ENCODE results near the gene TSHZ3.

TSHZ3 gene

GRCh38 chr19:31261019-31261602 lies 88.1 kb downstream of the TSHZ3 start:
- DNase-seq (ENCODE audit: low spot score) = no peak

GRCh38 chr19:31260171-31260933 lies 88.9 kb downstream of the TSHZ3 start:
- no peak for DNase-seq (ENCODE audit: low spot score)

- DNase-seq (ENCODE audit: low spot score) = no peak
Observed at GRCh38 chr19:31258211-31259052, 90.8 kb downstream of the TSHZ3 start.

GRCh38 chr19:31257426-31258130 lies 91.7 kb downstream of the TSHZ3 start:
- no peak for DNase-seq (ENCODE audit: low spot score)

GRCh38 chr19:31257025-31257424 lies 92.2 kb downstream of the TSHZ3 start:
- DNase-seq (ENCODE audit: low spot score) = no peak

- DNase-seq (ENCODE audit: low spot score) = no peak
Observed at GRCh38 chr19:31256593-31256960, 92.7 kb downstream of the TSHZ3 start.

GRCh38 chr19:31255831-31256592 lies 93.2 kb downstream of the TSHZ3 start:
- DNase-seq (ENCODE audit: low spot score) = no peak

- DNase-seq (ENCODE audit: low spot score) = no peak
Observed at GRCh38 chr19:31255174-31255799, 93.9 kb downstream of the TSHZ3 start.

GRCh38 chr19:31254611-31255010 lies 94.6 kb downstream of the TSHZ3 start:
- DNase-seq (ENCODE audit: low spot score) = no peak

DNA sequence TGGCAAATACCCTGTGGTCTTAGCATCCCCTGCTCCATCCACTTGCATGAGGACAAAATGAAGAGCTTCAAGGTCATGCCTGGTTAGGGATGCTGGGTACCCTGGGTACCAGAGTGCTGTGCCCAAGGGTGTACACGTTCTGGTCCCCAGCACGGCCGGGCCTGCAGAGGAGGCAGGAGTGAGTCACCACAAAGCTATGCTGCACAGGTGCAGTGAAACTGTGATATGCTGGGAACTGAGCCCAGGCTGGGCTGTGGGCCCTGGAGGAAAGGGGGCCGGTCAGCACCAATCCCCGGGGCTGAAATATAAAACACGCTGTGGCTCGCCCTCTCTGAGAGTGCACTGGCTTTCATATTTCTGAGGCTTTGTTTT lies 95.1 kb downstream of the TSHZ3 start:
- DNase-seq (ENCODE audit: low spot score) = peak; percentile 3

DNA sequence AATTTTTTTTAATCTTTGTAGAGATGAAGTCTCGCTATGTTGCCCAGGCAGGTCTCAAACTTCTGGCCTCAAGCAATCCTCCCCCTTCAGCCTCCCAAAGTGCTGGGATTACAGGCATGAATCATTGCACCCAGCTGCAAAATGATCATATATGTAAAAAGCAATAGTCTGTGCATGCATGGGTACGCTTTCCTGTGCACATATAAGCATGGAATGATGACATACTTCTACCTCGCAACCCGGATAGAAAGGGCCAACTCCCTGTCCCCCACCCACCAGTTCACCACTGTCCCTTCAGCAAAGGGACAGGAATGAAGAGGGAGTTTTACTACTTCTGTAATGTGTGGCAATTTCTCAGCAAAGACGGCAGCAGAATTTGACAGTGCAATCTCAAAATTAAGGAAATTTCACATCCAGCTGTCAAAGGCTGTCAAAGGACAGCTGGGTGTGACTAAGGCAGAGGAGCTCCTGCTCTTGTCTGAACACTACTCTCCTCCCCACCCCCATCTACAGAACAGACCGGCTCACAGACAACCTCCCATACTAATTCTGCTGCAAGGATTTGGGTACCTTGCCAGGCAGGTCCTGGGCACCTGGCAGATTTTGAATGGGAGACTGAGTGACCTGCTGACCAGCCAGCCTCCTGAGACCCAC lies 95.6 kb downstream of the TSHZ3 start:
- DNase-seq (ENCODE audit: low spot score) = no peak

- no peak for DNase-seq (ENCODE audit: low spot score)
Observed at GRCh38 chr19:31252441-31252840, 96.8 kb downstream of the TSHZ3 start.

GRCh38 chr19:31249217-31249616 lies 100.0 kb downstream of the TSHZ3 start:
- DNase-seq (ENCODE audit: low spot score) = no peak

DNA sequence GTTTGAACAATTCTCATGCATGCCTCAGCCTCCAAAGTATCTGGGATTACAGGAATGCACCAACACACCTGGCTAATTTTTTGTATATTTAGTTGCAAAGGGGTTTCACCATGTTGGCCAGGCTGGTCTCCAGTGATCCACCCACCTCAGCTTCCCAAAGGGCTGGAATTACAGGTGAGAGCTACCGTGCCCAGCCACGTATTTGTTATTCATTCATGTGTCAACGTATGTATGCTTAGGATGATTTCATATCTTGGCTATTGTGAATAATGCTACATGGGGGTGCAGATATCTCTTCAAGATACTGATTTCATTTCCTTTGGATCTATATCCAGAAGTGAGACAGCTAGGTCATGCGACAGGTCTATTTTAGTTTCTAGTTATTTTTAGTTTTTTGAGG lies 113.4 kb downstream of the TSHZ3 start:
- no peak for DNase-seq (ENCODE audit: low spot score)

DNA sequence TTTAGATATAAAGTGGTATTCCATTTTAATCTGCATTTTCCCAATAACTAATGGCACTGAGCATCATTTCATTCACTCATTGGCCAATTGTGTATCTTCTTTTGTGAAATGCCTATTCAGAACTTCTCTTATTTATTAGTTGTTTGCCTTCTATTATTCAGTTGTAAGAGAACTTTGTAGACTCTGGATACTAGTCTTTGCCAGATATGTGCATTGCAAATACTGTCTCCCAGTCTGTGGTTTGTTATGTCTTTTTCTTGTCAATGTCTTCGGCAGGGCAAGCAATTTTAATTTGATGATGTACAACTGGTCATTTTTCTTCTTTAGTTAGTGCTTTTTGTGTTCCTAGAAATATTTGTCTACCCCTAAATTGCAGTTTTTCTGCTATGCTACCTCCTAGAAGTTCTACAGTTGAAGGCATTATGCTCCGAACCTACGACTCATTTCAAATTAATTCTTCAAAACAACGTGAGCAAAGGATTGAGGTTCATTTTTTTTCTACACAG lies 115.9 kb downstream of the TSHZ3 start:
- DNase-seq (ENCODE audit: low spot score) = no peak

DNA sequence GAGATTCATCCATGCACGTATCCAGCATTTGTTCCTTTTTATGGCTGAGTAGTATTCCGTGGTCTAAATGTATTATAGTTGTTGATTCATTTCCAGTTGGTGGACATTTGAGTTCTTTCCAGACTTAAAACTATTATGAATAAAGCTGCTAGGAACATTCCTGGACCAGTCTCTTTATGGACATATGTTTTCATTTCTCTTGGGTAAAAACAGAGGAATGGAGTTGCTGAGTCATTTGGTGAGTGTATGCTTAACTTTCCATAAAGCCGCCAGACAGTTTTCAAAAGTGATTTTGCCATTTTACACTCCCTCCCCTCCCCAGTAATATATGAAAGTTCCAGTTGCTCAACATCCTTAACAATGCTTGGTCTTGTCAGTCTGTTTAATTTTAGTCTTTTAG lies 116.4 kb downstream of the TSHZ3 start:
- DNase-seq (ENCODE audit: low spot score) = no peak

GRCh38 chr19:31232180-31232579 lies 117.1 kb downstream of the TSHZ3 start:
- DNase-seq (ENCODE audit: low spot score) = no peak

DNA sequence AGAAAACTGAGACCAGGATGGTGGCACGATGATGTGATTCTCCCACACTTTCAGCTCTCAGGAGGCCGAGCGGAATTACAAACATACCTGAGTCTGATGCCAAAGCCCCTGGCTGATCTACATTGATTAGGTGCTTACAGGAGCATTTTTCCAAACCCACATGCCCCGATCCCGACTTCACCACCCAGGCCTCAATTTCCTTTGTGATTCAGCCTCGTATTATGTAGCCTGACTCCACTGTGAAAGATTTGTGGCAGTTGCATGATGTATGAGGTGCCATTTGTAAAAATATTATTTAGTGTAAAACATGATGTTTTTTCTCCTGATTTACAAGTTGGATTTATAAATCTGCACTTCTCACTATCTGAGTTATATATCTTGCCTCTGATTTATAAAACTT lies 118.0 kb downstream of the TSHZ3 start:
- DNase-seq (ENCODE audit: low spot score) = no peak

GRCh38 chr19:31226151-31226935 lies 122.9 kb downstream of the TSHZ3 start:
- DNase-seq (ENCODE audit: low spot score) = no peak
